ENCODE data around the gene DOLPP1. TPM values are rescaled to one million over a fixed set of nuclear protein-coding genes. Genes with fewer than 3 reads are reported as not detected.

DOLPP1 gene
- total and polyA plus RNA-seq, 2 of the 13 experiments (the other 11 are each of a cell fraction or from before 2014, with no cell fraction given): 21.0 to 34.1 TPM

DNA sequence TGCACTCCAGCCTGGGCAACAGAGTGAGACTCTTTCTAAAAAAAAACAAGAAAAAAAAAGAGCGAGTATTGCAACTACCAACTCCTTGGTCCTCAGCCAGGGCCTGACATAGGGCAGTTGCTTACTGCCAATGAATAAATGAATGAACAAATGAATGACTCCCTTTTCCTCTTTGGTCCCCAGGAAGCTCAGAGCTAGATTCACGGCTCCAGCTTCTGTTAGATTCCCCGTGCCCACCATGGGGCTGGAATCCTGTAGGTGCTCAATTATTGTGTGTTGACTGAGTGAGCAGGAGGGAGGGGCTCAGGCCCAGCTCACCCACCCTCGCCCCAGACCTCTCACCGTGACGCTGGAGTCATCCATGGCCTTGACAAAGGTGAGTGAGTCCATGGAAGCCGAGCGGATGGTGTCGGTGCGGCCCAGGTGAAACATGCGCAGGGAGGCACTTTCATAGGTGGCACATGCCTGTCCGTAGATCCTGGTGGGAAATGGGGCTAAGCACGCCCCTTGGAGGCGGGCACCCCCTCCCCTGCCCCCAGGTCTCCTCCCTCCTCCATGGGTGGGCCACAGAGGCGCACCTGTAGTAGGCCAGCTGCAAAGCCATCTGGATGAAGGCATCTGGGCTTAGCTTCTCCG is 16.9 kb downstream of the DOLPP1 start:
- Histone ChIP-seq H3K9me3 (ENCODE audit: low read length) (no peaks in the 10 kb centered on the region), H4K20me1 (ENCODE audit: insufficient read depth, low read length) (0 out of 2 replicates have a peak, but pooled peaks cover 2% of the 10 kb centered on the region), H3K4me3 (replicated peaks in 1 of 3; ENCODE audit: insufficient read depth in 1 of 3, low read depth in 2 of 3, low read length in 3 of 3) (no peak overlapping the region), H3K27me3 (ENCODE audit: control insufficient read depth in 1 of 2, insufficient read depth in 2 of 2, low read length in 2 of 2) (no peaks in the 10 kb centered on the region), H3K4me1 (ENCODE audit: insufficient read depth, low read length) (peaks cover 9% of the 10 kb centered on the region), H3K79me2 (ENCODE audit: insufficient read depth, low read length) (no peaks in the 10 kb centered on the region), H3K4me2 (ENCODE audit: low read depth, low read length) (no peak overlapping the region), H3K27ac (ENCODE audit: extremely low read length, insufficient read depth, low read length) (no peak overlapping the region), H3K9ac (ENCODE audit: insufficient read depth, low read depth, low read length) (no peak overlapping the region), H2AFZ (ENCODE audit: low read length) (no peak overlapping the region), H3K36me3 (replicated peaks in 1 of 2; ENCODE audit: control insufficient read depth in 1 of 2, insufficient read depth in 2 of 2, low read length in 2 of 2) (peaks cover 0 to 3% of the 10 kb centered on the region in 2 experiments; a peak in 3 of 5 replicates)
- WGBS (ENCODE audit: low lambda C conversion rate): 93% methylated on average over 6 of the region's 16 CpGs
- ChIA-PET POLR2A (interaction anchor here (1.1 to 1.6 kb wide), 2 partner anchors 12 to 17 kb away, joined by 4 to 5 read pairs; partner anchors contain the start of gene DOLPP1), CTCF (ENCODE audit: low intra/inter-chr PET ratio, low total read pairs) (no interaction called here)
- BruUV-seq (replicated peaks): no TSS peak
- no peak for ATAC-seq
- FAIRE-seq: no peak
- intact Hi-C loops (cut with micrococcal nuclease; ENCODE audit: unreplicated experiment) (no loop called here), in situ Hi-C loops (cut with HindIII; ENCODE audit: extremely low pct_ligation_motif_present, low pct_unique_long_range_greater_than_20kb) (no loop called here)
- TF ChIP-seq, protein P1, sequence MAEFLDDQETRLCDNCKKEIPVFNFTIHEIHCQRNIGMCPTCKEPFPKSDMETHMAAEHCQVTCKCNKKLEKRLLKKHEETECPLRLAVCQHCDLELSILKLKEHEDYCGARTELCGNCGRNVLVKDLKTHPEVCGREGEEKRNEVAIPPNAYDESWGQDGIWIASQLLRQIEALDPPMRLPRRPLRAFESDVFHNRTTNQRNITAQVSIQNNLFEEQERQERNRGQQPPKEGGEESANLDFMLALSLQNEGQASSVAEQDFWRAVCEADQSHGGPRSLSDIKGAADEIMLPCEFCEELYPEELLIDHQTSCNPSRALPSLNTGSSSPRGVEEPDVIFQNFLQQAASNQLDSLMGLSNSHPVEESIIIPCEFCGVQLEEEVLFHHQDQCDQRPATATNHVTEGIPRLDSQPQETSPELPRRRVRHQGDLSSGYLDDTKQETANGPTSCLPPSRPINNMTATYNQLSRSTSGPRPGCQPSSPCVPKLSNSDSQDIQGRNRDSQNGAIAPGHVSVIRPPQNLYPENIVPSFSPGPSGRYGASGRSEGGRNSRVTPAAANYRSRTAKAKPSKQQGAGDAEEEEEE (CRISPR knock-in tag; IDR thresholded peaks at IDR 0.05; ENCODE audit: borderline replicate concordance): no peak
- TF ChIP-seq ZNF230 (CRISPR knock-in tag; IDR thresholded peaks at IDR 0.05): no peak
- TF ChIP-seq, protein P2, sequence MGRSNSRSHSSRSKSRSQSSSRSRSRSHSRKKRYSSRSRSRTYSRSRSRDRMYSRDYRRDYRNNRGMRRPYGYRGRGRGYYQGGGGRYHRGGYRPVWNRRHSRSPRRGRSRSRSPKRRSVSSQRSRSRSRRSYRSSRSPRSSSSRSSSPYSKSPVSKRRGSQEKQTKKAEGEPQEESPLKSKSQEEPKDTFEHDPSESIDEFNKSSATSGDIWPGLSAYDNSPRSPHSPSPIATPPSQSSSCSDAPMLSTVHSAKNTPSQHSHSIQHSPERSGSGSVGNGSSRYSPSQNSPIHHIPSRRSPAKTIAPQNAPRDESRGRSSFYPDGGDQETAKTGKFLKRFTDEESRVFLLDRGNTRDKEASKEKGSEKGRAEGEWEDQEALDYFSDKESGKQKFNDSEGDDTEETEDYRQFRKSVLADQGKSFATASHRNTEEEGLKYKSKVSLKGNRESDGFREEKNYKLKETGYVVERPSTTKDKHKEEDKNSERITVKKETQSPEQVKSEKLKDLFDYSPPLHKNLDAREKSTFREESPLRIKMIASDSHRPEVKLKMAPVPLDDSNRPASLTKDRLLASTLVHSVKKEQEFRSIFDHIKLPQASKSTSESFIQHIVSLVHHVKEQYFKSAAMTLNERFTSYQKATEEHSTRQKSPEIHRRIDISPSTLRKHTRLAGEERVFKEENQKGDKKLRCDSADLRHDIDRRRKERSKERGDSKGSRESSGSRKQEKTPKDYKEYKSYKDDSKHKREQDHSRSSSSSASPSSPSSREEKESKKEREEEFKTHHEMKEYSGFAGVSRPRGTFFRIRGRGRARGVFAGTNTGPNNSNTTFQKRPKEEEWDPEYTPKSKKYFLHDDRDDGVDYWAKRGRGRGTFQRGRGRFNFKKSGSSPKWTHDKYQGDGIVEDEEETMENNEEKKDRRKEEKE (IDR thresholded peaks at IDR 0.05): no peak
- no peak for TF ChIP-seq HNRNPUL1 (IDR thresholded peaks at IDR 0.05; ENCODE audit: low read depth, low read length)
- no peak for TF ChIP-seq BHLHE40 (IDR thresholded peaks at IDR 0.05; ENCODE audit: low read length)
- TF ChIP-seq, protein P3, sequence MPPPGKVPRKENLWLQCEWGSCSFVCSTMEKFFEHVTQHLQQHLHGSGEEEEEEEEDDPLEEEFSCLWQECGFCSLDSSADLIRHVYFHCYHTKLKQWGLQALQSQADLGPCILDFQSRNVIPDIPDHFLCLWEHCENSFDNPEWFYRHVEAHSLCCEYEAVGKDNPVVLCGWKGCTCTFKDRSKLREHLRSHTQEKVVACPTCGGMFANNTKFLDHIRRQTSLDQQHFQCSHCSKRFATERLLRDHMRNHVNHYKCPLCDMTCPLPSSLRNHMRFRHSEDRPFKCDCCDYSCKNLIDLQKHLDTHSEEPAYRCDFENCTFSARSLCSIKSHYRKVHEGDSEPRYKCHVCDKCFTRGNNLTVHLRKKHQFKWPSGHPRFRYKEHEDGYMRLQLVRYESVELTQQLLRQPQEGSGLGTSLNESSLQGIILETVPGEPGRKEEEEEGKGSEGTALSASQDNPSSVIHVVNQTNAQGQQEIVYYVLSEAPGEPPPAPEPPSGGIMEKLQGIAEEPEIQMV (CRISPR knock-in tag; IDR thresholded peaks at IDR 0.05; ENCODE audit: low read depth): no peak
- no peak for TF ChIP-seq NR3C1 (CRISPR knock-in tag; IDR thresholded peaks at IDR 0.05)
- TF ChIP-seq PHF5A (CRISPR knock-in tag; IDR thresholded peaks at IDR 0.05; ENCODE audit: low read depth, unreplicated experiment): no peak
- TF ChIP-seq TCF7 (IDR thresholded peaks at IDR 0.05; ENCODE audit: low read depth): no peak
- TF ChIP-seq ZNF703 (CRISPR knock-in tag; IDR thresholded peaks at IDR 0.05; ENCODE audit: borderline replicate concordance): no peak
- TF ChIP-seq, protein P4, sequence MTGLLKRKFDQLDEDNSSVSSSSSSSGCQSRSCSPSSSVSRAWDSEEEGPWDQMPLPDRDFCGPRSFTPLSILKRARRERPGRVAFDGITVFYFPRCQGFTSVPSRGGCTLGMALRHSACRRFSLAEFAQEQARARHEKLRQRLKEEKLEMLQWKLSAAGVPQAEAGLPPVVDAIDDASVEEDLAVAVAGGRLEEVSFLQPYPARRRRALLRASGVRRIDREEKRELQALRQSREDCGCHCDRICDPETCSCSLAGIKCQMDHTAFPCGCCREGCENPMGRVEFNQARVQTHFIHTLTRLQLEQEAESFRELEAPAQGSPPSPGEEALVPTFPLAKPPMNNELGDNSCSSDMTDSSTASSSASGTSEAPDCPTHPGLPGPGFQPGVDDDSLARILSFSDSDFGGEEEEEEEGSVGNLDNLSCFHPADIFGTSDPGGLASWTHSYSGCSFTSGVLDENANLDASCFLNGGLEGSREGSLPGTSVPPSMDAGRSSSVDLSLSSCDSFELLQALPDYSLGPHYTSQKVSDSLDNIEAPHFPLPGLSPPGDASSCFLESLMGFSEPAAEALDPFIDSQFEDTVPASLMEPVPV (CRISPR knock-in tag; IDR thresholded peaks at IDR 0.05): no peak
- TF ChIP-seq SMARCC2 (IDR thresholded peaks at IDR 0.05): no peak
- TF ChIP-seq CCDC6 (CRISPR knock-in tag; IDR thresholded peaks at IDR 0.05): no peak
- TF ChIP-seq SIN3B (IDR thresholded peaks at IDR 0.05; ENCODE audit: low read length): no peak
- no peak for TF ChIP-seq ZNF644 (CRISPR knock-in tag; IDR thresholded peaks at IDR 0.05; ENCODE audit: low read depth)
- no peak for DNase-seq (ENCODE audit: low spot score)

All from HepG2 (cell line).